Measurements from ENCODE around the gene EYS. TPM values are rescaled to one million over a fixed set of nuclear protein-coding genes. Genes with fewer than 3 reads are reported as not detected.

Gene EYS
- total and polyA plus RNA-seq, 9 of the 15 experiments (the other 6 are each of a cell fraction or from before 2014, with no cell fraction given), result 0.03 to 0.36 (median 0.10) TPM; not detected in 2

GRCh38 chr6:64293298-64293697 lies 1413.7 kb downstream of the EYS start (continued):
- TF ChIP-seq REST (IDR thresholded peaks at IDR 0.05; ENCODE audit: borderline replicate concordance) (no peak), REST (CRISPR knock-in tag; IDR thresholded peaks at IDR 0.05; ENCODE audit: low read depth) (no peak), KAT8 (IDR thresholded peaks at IDR 0.05; ENCODE audit: low read depth) (no peak), BMI1 (IDR thresholded peaks at IDR 0.05; ENCODE audit: low read length) (no peak)
